Measurements from ENCODE around the gene MACROD2.
"Not testable (repeated sequence)": the region's sequence is repeated elsewhere in the genome, so short reads cannot be mapped to it uniquely, and the experiment has no call there.

The MACROD2 gene

DNA sequence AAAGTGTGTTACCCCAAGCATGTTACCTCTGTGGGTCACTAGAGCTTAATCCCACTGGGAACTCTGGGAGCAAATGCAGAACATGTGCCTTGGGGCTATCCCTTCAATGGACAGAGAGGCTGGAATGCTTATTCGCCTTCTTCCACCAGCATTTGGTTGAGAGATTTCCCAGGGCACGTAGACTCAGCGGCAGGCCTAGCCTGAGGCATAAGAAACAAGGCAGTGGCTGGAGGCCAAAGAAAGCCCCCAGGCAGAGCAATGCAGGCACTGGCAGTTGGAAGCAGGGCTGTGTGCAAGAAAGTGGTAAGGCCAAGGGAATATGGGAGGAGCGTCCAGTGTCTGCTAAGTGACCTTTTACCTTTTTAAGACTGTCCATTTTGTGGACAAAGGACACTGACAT, 456.1 kb downstream of the MACROD2 start:
- Histone ChIP-seq H3K4me1 (ENCODE audit: control insufficient read depth, insufficient read depth, low read length) (no peaks in the 10 kb centered on the region), H3K9ac (ENCODE audit: low read depth, low read length) (no peak overlapping the region), H3K9me3 (ENCODE audit: control insufficient read depth, insufficient read depth, low read length) (no peaks in the 10 kb centered on the region), H3K36me3 (ENCODE audit: control insufficient read depth, insufficient read depth, low read length) (no peaks in the 10 kb centered on the region), H3K4me3 (ENCODE audit: low read depth, low read length) (no peak overlapping the region), H3K27me3 (ENCODE audit: control insufficient read depth, insufficient read depth, low read length) (no peaks in the 10 kb centered on the region)

GRCh38 chr20:14453259-14453658, 457.9 kb downstream of the MACROD2 start:
- no peaks in the 10 kb centered on the region for H3K27me3 ChIP-seq (ENCODE audit: control insufficient read depth, insufficient read depth, low read length)

DNA sequence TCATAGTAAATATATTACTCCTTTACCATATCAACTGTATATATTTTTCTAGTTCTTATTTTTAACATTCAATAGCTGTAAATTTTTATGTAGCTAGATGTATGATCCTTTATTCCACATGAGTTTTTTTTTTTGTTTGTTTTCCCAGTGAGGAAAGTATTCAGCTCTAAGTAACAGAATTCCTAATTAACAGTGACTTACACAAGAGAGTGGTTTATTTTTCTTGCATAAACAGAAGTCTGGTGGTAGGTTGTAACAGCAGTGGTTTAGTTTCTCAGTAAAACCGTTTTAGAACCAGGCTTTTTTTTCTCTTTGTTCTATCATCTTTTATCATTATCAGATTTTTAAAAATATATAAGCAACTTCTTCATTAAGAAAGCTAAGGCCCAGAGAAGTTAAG, 459.0 kb downstream of the MACROD2 start:
- Histone ChIP-seq H3K36me3 (ENCODE audit: control insufficient read depth, insufficient read depth, low read length) (no peaks in the 10 kb centered on the region), H3K4me1 (ENCODE audit: control insufficient read depth, insufficient read depth, low read length) (no peaks in the 10 kb centered on the region), H3K9ac (ENCODE audit: low read depth, low read length) (no peak overlapping the region), H3K27me3 (ENCODE audit: control insufficient read depth, insufficient read depth, low read length) (no peaks in the 10 kb centered on the region), H3K4me3 (ENCODE audit: low read depth, low read length) (no peak overlapping the region), H3K9me3 (ENCODE audit: control insufficient read depth, insufficient read depth, low read length) (no peaks in the 10 kb centered on the region)

More at GRCh38 chr20:14453259-14453658, 457.9 kb downstream of the MACROD2 start:
- Histone ChIP-seq H3K36me3 (ENCODE audit: control insufficient read depth, insufficient read depth, low read length) (no peaks in the 10 kb centered on the region), H3K9ac (ENCODE audit: low read depth, low read length) (no peak overlapping the region), H3K9me3 (ENCODE audit: control insufficient read depth, insufficient read depth, low read length) (no peaks in the 10 kb centered on the region), H3K4me3 (ENCODE audit: low read depth, low read length) (no peak overlapping the region), H3K4me1 (ENCODE audit: control insufficient read depth, insufficient read depth, low read length) (no peaks in the 10 kb centered on the region)

- not testable (repeated sequence) for H3K4me1 ChIP-seq (ENCODE audit: control insufficient read depth, insufficient read depth, low read length); H3K27me3 ChIP-seq (ENCODE audit: control insufficient read depth, insufficient read depth, low read length); H3K9ac ChIP-seq (ENCODE audit: low read depth, low read length); H3K4me3 ChIP-seq (ENCODE audit: low read depth, low read length); H3K9me3 ChIP-seq (ENCODE audit: control insufficient read depth, insufficient read depth, low read length); H3K36me3 ChIP-seq (ENCODE audit: control insufficient read depth, insufficient read depth, low read length)
Observed at GRCh38 chr20:14467104-14467827, 471.9 kb downstream of the MACROD2 start.

DNA sequence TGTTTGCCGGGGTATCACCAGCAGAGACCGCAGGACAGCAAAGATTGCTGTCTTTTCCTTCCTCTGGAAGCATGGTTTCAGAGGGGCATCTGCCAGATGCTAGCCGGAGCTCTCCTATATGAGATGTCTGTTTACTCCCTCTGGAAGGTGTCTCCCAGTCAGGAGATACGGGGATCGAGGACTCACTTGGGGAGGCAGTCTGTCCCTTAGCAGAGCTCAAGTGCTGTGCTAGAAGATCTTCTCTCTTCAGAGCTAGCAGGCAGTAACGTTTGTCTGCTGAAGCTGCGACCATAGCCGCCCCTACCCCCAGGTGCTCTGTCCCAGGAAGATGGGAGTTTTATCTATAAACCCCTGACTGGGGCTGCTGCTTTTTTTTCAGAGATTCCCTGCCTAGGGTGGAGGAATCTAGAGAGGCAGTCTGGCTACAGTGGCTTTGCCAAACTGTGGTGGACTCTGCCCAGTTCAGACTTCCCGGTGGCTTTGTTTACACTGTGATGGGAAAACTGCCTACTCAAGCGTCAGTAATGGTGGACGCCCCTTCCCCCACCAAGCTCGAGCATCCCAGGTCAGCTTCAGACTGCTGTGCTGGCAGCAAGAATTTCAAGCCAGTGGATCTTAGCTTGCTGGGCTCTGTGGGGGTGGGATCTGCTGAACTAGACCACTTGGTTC, 475.0 kb downstream of the MACROD2 start:
- H3K36me3 ChIP-seq (ENCODE audit: control insufficient read depth, insufficient read depth, low read length): no peaks in the 10 kb centered on the region
- peaks cover 5% of the 10 kb centered on the region for H3K9me3 ChIP-seq (ENCODE audit: control insufficient read depth, insufficient read depth, low read length)
- no peak overlapping the region for H3K4me3 ChIP-seq (ENCODE audit: low read depth, low read length)
- peaks cover 9% of the 10 kb centered on the region for H3K4me1 ChIP-seq (ENCODE audit: control insufficient read depth, insufficient read depth, low read length)
- H3K27me3 ChIP-seq (ENCODE audit: control insufficient read depth, insufficient read depth, low read length): no peaks in the 10 kb centered on the region
- H3K9ac ChIP-seq (ENCODE audit: low read depth, low read length): no peak overlapping the region

DNA sequence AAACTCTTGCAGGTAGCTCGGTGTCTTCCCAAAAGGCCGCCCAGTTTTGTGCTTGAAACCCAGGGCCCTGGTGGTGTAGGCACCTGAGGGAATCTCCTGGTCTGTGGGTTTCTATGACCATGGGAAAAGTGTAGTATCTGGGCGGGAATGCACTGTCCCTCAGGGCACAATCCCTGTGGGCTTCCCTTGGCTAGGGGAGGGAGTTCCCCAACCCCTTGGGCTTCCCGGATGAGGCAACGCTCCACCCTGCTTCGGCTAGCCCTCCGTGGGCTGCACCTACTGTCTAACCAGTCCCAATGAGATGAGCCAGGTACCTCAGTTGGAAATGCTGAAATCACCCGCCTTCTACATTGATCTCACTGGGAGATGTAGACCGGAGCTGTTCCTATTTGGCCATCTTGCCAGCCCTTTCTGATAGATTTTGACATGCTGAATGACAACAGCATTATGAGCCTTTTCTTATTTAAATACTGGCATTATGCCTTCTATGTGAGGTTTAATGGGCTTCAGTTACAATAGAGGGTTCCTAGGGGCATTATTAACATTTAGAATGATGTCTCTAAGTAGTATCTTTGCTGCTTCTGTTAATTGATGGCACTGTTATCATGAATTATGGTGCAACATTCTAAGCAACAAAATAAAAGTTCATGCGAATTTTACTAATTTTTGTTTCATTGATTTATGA, 475.8 kb downstream of the MACROD2 start:
- peaks cover 9% of the 10 kb centered on the region for H3K4me1 ChIP-seq (ENCODE audit: control insufficient read depth, insufficient read depth, low read length)
- H3K36me3 ChIP-seq (ENCODE audit: control insufficient read depth, insufficient read depth, low read length): no peaks in the 10 kb centered on the region
- H3K27me3 ChIP-seq (ENCODE audit: control insufficient read depth, insufficient read depth, low read length): no peaks in the 10 kb centered on the region
- H3K4me3 ChIP-seq (ENCODE audit: low read depth, low read length): no peak overlapping the region
- peaks cover 5% of the 10 kb centered on the region for H3K9me3 ChIP-seq (ENCODE audit: control insufficient read depth, insufficient read depth, low read length)
- no peak overlapping the region for H3K9ac ChIP-seq (ENCODE audit: low read depth, low read length)

DNA sequence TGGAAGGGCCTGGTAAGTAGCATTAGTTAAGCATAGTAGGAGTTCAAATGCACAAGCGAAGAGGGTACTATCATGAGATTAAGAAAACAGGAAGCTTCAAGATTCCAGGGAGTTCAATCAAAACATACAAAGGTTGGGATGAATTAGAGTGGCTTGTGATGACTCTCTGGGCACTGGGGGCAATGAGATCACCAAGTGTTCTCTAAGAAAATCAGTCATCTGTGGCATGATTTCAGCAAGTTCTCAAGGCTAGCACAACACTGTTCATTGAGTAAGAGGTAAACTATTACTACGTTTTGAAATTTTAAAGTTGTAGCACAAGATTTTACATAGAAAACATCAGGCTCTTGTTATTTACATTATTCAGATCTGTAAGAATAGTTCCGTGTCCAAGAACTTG, 481.8 kb downstream of the MACROD2 start:
- Histone ChIP-seq H3K4me3 (ENCODE audit: low read depth, low read length) (no peak overlapping the region), H3K9ac (ENCODE audit: low read depth, low read length) (no peak overlapping the region), H3K27me3 (ENCODE audit: control insufficient read depth, insufficient read depth, low read length) (no peaks in the 10 kb centered on the region), H3K4me1 (ENCODE audit: control insufficient read depth, insufficient read depth, low read length) (no peaks in the 10 kb centered on the region), H3K36me3 (ENCODE audit: control insufficient read depth, insufficient read depth, low read length) (no peaks in the 10 kb centered on the region), H3K9me3 (ENCODE audit: control insufficient read depth, insufficient read depth, low read length) (no peaks in the 10 kb centered on the region)

DNA sequence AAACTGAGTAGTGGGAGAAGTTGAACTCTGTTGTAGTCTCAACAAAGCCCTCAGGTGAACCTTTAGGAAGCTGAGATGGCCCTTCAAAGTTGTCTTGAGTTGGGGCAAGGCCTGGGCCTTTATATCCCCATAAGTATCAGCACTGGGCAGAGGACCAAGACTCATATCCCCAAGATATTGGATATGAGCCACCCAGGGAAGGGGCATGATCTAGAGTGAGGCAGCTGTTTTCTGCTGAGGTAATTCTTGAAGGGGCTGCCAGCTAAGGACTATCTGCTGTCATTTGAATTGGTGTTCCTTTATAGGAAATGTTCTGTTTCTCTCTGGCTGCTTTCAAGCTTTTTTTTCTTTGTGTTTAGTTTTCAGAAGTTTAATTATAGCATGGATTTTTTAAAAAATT, 482.8 kb downstream of the MACROD2 start:
- Histone ChIP-seq H3K9ac (ENCODE audit: low read depth, low read length) (no peak overlapping the region), H3K4me3 (ENCODE audit: low read depth, low read length) (no peak overlapping the region), H3K9me3 (ENCODE audit: control insufficient read depth, insufficient read depth, low read length) (no peaks in the 10 kb centered on the region), H3K4me1 (ENCODE audit: control insufficient read depth, insufficient read depth, low read length) (no peaks in the 10 kb centered on the region), H3K27me3 (ENCODE audit: control insufficient read depth, insufficient read depth, low read length) (no peaks in the 10 kb centered on the region), H3K36me3 (ENCODE audit: control insufficient read depth, insufficient read depth, low read length) (no peaks in the 10 kb centered on the region)

DNA sequence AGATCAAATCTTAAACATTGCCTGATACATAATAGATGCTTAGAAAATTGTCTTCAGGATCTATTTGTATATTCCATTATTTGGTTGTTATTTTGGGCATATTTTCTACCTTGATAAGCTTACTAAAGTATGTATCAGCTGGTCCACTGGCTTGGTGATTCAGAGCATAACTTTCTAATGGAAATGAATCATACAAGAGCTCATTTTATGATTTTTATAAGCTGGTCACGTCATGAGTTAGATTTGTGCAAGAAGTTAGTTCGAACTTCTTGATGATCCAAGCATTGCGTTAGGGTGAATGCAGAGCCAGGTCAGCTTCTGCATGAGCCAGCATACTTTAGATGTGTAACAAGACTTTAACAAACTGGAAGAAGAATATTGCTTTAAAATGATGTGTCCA, 486.5 kb downstream of the MACROD2 start:
- Histone ChIP-seq H3K4me1 (ENCODE audit: control insufficient read depth, insufficient read depth, low read length) (no peaks in the 10 kb centered on the region), H3K9me3 (ENCODE audit: control insufficient read depth, insufficient read depth, low read length) (no peaks in the 10 kb centered on the region), H3K27me3 (ENCODE audit: control insufficient read depth, insufficient read depth, low read length) (no peaks in the 10 kb centered on the region), H3K4me3 (ENCODE audit: low read depth, low read length) (no peak overlapping the region), H3K9ac (ENCODE audit: low read depth, low read length) (no peak overlapping the region), H3K36me3 (ENCODE audit: control insufficient read depth, insufficient read depth, low read length) (no peaks in the 10 kb centered on the region)

GRCh38 chr20:14488212-14488611, 492.9 kb downstream of the MACROD2 start:
- H3K4me3 ChIP-seq (ENCODE audit: low read depth, low read length): no peak overlapping the region
- H3K36me3 ChIP-seq (ENCODE audit: control insufficient read depth, insufficient read depth, low read length): no peaks in the 10 kb centered on the region
- H3K27me3 ChIP-seq (ENCODE audit: control insufficient read depth, insufficient read depth, low read length): no peaks in the 10 kb centered on the region
- H3K9me3 ChIP-seq (ENCODE audit: control insufficient read depth, insufficient read depth, low read length): no peaks in the 10 kb centered on the region
- H3K9ac ChIP-seq (ENCODE audit: low read depth, low read length): no peak overlapping the region
- H3K4me1 ChIP-seq (ENCODE audit: control insufficient read depth, insufficient read depth, low read length): no peaks in the 10 kb centered on the region

DNA sequence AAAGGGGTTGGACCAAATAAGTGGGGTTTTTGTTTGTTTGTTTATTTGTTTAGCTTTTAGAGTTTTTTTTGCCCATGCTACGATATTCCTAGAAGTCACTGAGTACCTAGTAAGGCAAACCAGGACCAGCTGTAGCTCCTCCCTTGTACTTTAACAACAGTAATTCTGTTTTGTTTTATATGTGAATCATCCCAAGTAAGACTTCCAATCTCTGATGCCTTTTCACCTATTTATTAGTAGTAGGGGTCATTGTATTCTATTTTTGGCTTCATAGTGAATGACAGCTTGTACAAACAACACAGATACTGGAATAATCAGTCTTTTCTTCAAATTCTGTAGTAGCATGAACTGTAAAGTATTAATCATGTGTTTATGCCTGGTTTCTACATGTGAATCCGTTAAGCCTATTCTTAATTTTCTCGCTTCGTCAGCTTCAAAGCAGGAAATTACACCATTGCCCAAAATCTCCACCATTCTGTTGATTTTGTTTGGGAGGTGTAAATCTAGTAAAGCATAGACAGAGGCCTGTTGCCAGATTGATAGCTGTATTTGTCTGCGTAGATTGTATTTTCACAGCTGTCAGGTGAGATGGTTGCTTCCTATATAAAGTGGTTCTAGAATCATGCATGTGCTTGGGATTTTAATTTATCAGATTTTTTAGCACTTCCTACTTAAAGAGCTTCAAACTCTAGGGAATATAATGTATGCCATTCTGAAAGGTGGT, 493.6 kb downstream of the MACROD2 start:
- Histone ChIP-seq H3K27me3 (ENCODE audit: control insufficient read depth, insufficient read depth, low read length) (no peaks in the 10 kb centered on the region), H3K4me1 (ENCODE audit: control insufficient read depth, insufficient read depth, low read length) (no peaks in the 10 kb centered on the region), H3K9me3 (ENCODE audit: control insufficient read depth, insufficient read depth, low read length) (no peaks in the 10 kb centered on the region), H3K36me3 (ENCODE audit: control insufficient read depth, insufficient read depth, low read length) (no peaks in the 10 kb centered on the region), H3K9ac (ENCODE audit: low read depth, low read length) (no peak overlapping the region), H3K4me3 (ENCODE audit: low read depth, low read length) (no peak overlapping the region)

Data from iPS-15b (cell line).